ENCODE results near the gene GBF1.

Gene GBF1

GRCh38 chr10:102354451-102354850, 109.1 kb downstream of the GBF1 start:
- Histone ChIP-seq H3K27ac (ENCODE audit: low read length) (no peak overlapping the region), H3K36me3 (ENCODE audit: insufficient read depth, low read length) (peaks cover 81% of the 10 kb centered on the region), H3K79me2 (ENCODE audit: insufficient read depth, low read length) (no peaks in the 10 kb centered on the region), H3K4me2 (ENCODE audit: insufficient read depth, low read length) (no peak overlapping the region), H4K20me1 (ENCODE audit: insufficient read depth, low read length) (peaks cover 13% of the 10 kb centered on the region), H3K9ac (ENCODE audit: low read depth, low read length) (no peak overlapping the region), H3K27me3 (ENCODE audit: insufficient read depth, low read length, poor library complexity) (no peaks in the 10 kb centered on the region), H3K9me3 (ENCODE audit: insufficient read depth, low read length, severe bottlenecking) (no peaks in the 10 kb centered on the region), H2AFZ (ENCODE audit: low read depth, low read length) (no peak overlapping the region), H3K4me1 (ENCODE audit: insufficient read depth, low read length) (no peaks in the 10 kb centered on the region), H3K4me3 (ENCODE audit: low read depth in 1 of 2, low read length in 2 of 2) (no peak overlapping the region)
- TF ChIP-seq CTCF (IDR thresholded peaks at IDR 0.05; ENCODE audit: borderline replicate concordance, extremely low read depth, low read length, poor library complexity, severe bottlenecking) (no peak), EZH2 (IDR thresholded peaks at IDR 0.05; ENCODE audit: borderline replicate concordance, low read depth, low read length, severe bottlenecking) (no peak)
- DNase-seq = no peak
- no peak for ATAC-seq (ENCODE audit: insufficient read depth, low read depth)

- Histone ChIP-seq H4K20me1 (ENCODE audit: insufficient read depth, low read length) (peaks cover 20% of the 10 kb centered on the region), H3K4me1 (ENCODE audit: insufficient read depth, low read length) (no peaks in the 10 kb centered on the region), H3K4me3 (ENCODE audit: low read depth in 1 of 2, low read length in 2 of 2) (no peak overlapping the region), H3K36me3 (ENCODE audit: insufficient read depth, low read length) (peaks cover 90% of the 10 kb centered on the region), H3K27me3 (ENCODE audit: insufficient read depth, low read length, poor library complexity) (no peaks in the 10 kb centered on the region), H3K9me3 (ENCODE audit: insufficient read depth, low read length, severe bottlenecking) (no peaks in the 10 kb centered on the region), H3K9ac (ENCODE audit: low read depth, low read length) (no peak overlapping the region), H3K4me2 (ENCODE audit: insufficient read depth, low read length) (no peak overlapping the region), H3K79me2 (ENCODE audit: insufficient read depth, low read length) (no peaks in the 10 kb centered on the region), H3K27ac (ENCODE audit: low read length) (no peak overlapping the region), H2AFZ (ENCODE audit: low read depth, low read length) (no peak overlapping the region)
- ATAC-seq (ENCODE audit: insufficient read depth, low read depth) = no peak
- TF ChIP-seq EZH2 (IDR thresholded peaks at IDR 0.05; ENCODE audit: borderline replicate concordance, low read depth, low read length, severe bottlenecking) = no peak
- DNase-seq = no peak
Measured at GRCh38 chr10:102358712-102359382, 113.5 kb downstream of the GBF1 start.

GRCh38 chr10:102367441-102367840, 122.1 kb downstream of the GBF1 start:
- peaks cover 89% of the 10 kb centered on the region for H3K36me3 ChIP-seq (ENCODE audit: insufficient read depth, low read length)
- H3K4me3 ChIP-seq (ENCODE audit: low read depth in 1 of 2, low read length in 2 of 2) = no peak overlapping the region
- H3K4me2 ChIP-seq (ENCODE audit: insufficient read depth, low read length) = no peak overlapping the region
- DNase-seq (no peak), ATAC-seq (ENCODE audit: insufficient read depth, low read depth) (no peak)
- no peaks in the 10 kb centered on the region; the same call in 1 of the 2 replicates for H4K20me1 ChIP-seq (ENCODE audit: insufficient read depth, low read length)
- no peaks in the 10 kb centered on the region for H3K27me3 ChIP-seq (ENCODE audit: insufficient read depth, low read length, poor library complexity)
- H3K27ac ChIP-seq (ENCODE audit: low read length) = no peak overlapping the region
- no peaks in the 10 kb centered on the region for H3K79me2 ChIP-seq (ENCODE audit: insufficient read depth, low read length)
- no peaks in the 10 kb centered on the region for H3K9me3 ChIP-seq (ENCODE audit: insufficient read depth, low read length, severe bottlenecking)
- no peaks in the 10 kb centered on the region for H3K4me1 ChIP-seq (ENCODE audit: insufficient read depth, low read length)
- H3K9ac ChIP-seq (ENCODE audit: low read depth, low read length) = no peak overlapping the region
- TF ChIP-seq EZH2 (IDR thresholded peaks at IDR 0.05; ENCODE audit: borderline replicate concordance, low read depth, low read length, severe bottlenecking) (no peak), CTCF (IDR thresholded peaks at IDR 0.05; ENCODE audit: borderline replicate concordance, extremely low read depth, low read length, poor library complexity, severe bottlenecking) (no peak)
- H2AFZ ChIP-seq (ENCODE audit: low read depth, low read length) = no peak overlapping the region

GRCh38 chr10:102368077-102368476, 122.7 kb downstream of the GBF1 start:
- Histone ChIP-seq H3K27me3 (ENCODE audit: insufficient read depth, low read length, poor library complexity) (no peaks in the 10 kb centered on the region), H3K36me3 (ENCODE audit: insufficient read depth, low read length) (peaks cover 89% of the 10 kb centered on the region)

More at GRCh38 chr10:102368077-102368476, 122.7 kb downstream of the GBF1 start:
- no peaks in the 10 kb centered on the region for H3K9me3 ChIP-seq (ENCODE audit: insufficient read depth, low read length, severe bottlenecking)
- no peak overlapping the region for H3K4me2 ChIP-seq (ENCODE audit: insufficient read depth, low read length)
- H4K20me1 ChIP-seq (ENCODE audit: insufficient read depth, low read length) = no peaks in the 10 kb centered on the region; the same call in 1 of the 2 replicates
- H2AFZ ChIP-seq (ENCODE audit: low read depth, low read length) = no peak overlapping the region
- no peak for ATAC-seq (ENCODE audit: insufficient read depth, low read depth)
- DNase-seq = no peak
- H3K4me1 ChIP-seq (ENCODE audit: insufficient read depth, low read length) = no peaks in the 10 kb centered on the region
- H3K4me3 ChIP-seq (ENCODE audit: low read depth in 1 of 2, low read length in 2 of 2) = no peak overlapping the region
- no peak overlapping the region for H3K9ac ChIP-seq (ENCODE audit: low read depth, low read length)
- H3K27ac ChIP-seq (ENCODE audit: low read length) = no peak overlapping the region
- no peaks in the 10 kb centered on the region for H3K79me2 ChIP-seq (ENCODE audit: insufficient read depth, low read length)
- no peak for TF ChIP-seq EZH2 (IDR thresholded peaks at IDR 0.05; ENCODE audit: borderline replicate concordance, low read depth, low read length, severe bottlenecking)
- no peak for TF ChIP-seq CTCF (IDR thresholded peaks at IDR 0.05; ENCODE audit: borderline replicate concordance, extremely low read depth, low read length, poor library complexity, severe bottlenecking)
